ENCODE measurements around the gene ANTXR1. TPM values are rescaled to one million over a fixed set of nuclear protein-coding genes. Genes with fewer than 3 reads are reported as not detected.

ANTXR1 gene
- total RNA-seq, 4 donors from 2014 or later: 7.1 to 101 (median 15.8) TPM

DNA sequence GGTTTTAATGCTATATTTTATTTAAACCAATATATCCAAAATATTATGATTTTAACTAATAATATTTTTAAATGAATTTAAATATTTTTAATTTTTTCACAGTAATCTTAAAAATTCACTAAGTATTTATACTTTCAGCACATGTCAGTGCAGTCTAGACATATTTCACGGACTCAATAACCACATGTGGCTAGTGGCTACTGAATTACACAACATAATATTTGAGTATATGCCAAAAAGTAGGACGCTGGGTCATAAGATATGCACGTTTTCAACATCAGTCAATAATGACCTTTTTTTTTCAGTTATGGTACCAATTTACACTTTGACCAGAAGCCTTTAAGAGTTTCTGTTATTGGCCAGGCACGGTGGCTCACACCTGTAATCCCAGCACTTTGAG is 256.4 kb downstream of the ANTXR1 start:
- H3K36me3 ChIP-seq: no peaks in the 10 kb centered on the region
- no peak overlapping the region for H3K4me3 ChIP-seq
- H3K27me3 ChIP-seq: no peaks in the 10 kb centered on the region
- TF ChIP-seq POLR2AphosphoS5 (IDR thresholded peaks at IDR 0.05) (no peak), CTCF (IDR thresholded peaks at IDR 0.05) (no peak)
- in situ Hi-C loops (cut with MboI; ENCODE audit: low pct_ligation_motif_present in 1 of 4, low pct_unique_long_range_greater_than_20kb in 1 of 4, low sequenced_read_pairs in 3 of 4): no loop called here
- 57 to 70% methylated on average over 3 to 4 of the region's 4 CpGs for WGBS, 2 donors (ENCODE audit: low coverage in 1 of 2)
- H3K27ac ChIP-seq: no peak overlapping the region
- peaks cover 0 to 5% (median 0%) of the 10 kb centered on the region in 4 donors for H3K4me1 ChIP-seq
- no peaks in the 10 kb centered on the region for H3K9me3 ChIP-seq
- no peak for DNase-seq
- intact Hi-C loops (cut with DNase I; ENCODE audit: low total_unique reads): no loop called here

GRCh38 chr2:69271831-69272257 is 258.9 kb downstream of the ANTXR1 start:
- in situ Hi-C loops (cut with MboI; ENCODE audit: low pct_ligation_motif_present in 1 of 4, low pct_unique_long_range_greater_than_20kb in 1 of 4, low sequenced_read_pairs in 3 of 4) (no loop called here), intact Hi-C loops (cut with DNase I; ENCODE audit: low total_unique reads) (no loop called here)

GRCh38 chr2:69272803-69273471 is 260.0 kb downstream of the ANTXR1 start:
- 70 to 80% methylated on average over 1 to 9 of the region's 9 CpGs for whole genome bisulfite sequencing, 2 donors (ENCODE audit: low coverage in 1 of 2)
- in situ Hi-C loops (cut with MboI; ENCODE audit: low pct_ligation_motif_present in 1 of 4, low pct_unique_long_range_greater_than_20kb in 1 of 4, low sequenced_read_pairs in 3 of 4) (no loop called here), intact Hi-C loops (cut with DNase I; ENCODE audit: low total_unique reads) (no loop called here)
- DNase-seq: no peak
- Histone ChIP-seq H3K4me3 (no peak overlapping the region), H3K4me1 (peaks cover 0 to 5% (median 0%) of the 10 kb centered on the region in 4 donors), H3K27ac (no peak overlapping the region), H3K27me3 (no peaks in the 10 kb centered on the region), H3K9me3 (no peaks in the 10 kb centered on the region), H3K36me3 (no peaks in the 10 kb centered on the region)
- TF ChIP-seq POLR2A (IDR thresholded peaks at IDR 0.05): no peak
- TF ChIP-seq EP300 (IDR thresholded peaks at IDR 0.05; ENCODE audit: low read depth): no peak
- no peak for TF ChIP-seq POLR2AphosphoS5 (IDR thresholded peaks at IDR 0.05)
- TF ChIP-seq CTCF (IDR thresholded peaks at IDR 0.05): no peak

More at GRCh38 chr2:69271831-69272257, 258.9 kb downstream of the ANTXR1 start:
- Histone ChIP-seq H3K4me3 (no peak overlapping the region), H3K27ac (no peak overlapping the region), H3K4me1 (peaks cover 0 to 5% (median 0%) of the 10 kb centered on the region in 4 donors), H3K27me3 (no peaks in the 10 kb centered on the region), H3K9me3 (no peaks in the 10 kb centered on the region), H3K36me3 (no peaks in the 10 kb centered on the region)
- DNase-seq: no peak
- TF ChIP-seq POLR2AphosphoS5 (IDR thresholded peaks at IDR 0.05) (no peak), CTCF (IDR thresholded peaks at IDR 0.05) (no peak), POLR2A (IDR thresholded peaks at IDR 0.05) (no peak), EP300 (IDR thresholded peaks at IDR 0.05; ENCODE audit: low read depth) (no peak)
- WGBS, 2 donors (ENCODE audit: low coverage in 1 of 2): 40 to 60% methylated on average over 3 of the region's 3 CpGs

DNA sequence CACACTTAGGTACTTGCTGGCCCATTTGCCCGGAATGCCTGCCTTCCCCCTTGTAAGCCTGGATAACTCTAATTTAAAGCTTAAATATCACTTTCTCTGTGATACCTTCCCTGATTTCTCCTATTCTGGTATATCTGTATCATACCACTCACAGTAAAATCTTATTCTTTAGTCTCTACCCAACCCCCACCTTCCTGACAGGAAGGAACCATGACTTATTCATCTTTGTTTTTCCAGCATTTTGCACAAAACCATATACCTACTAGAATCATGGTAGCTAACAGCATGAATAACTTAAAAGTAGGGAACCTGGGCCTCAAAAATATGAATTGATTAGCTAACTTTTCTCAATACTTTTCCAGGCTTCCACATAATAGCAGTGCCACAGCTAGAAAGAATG is 262.5 kb downstream of the ANTXR1 start:
- DNase-seq: no peak
- no peaks in the 10 kb centered on the region for H3K27me3 ChIP-seq
- no peaks in the 10 kb centered on the region for H3K9me3 ChIP-seq
- no peaks in the 10 kb centered on the region for H3K36me3 ChIP-seq
- no peak overlapping the region for H3K27ac ChIP-seq
- 83 to 88% methylated on average over 1 of the region's 1 CpG for WGBS, 2 donors (ENCODE audit: low coverage in 1 of 2)
- no peak for TF ChIP-seq POLR2AphosphoS5 (IDR thresholded peaks at IDR 0.05)
- no peak for TF ChIP-seq EP300 (IDR thresholded peaks at IDR 0.05; ENCODE audit: low read depth)
- no peak for TF ChIP-seq POLR2A (IDR thresholded peaks at IDR 0.05)
- no peak for TF ChIP-seq CTCF (IDR thresholded peaks at IDR 0.05)
- in situ Hi-C loops (cut with MboI; ENCODE audit: low pct_ligation_motif_present in 1 of 4, low pct_unique_long_range_greater_than_20kb in 1 of 4, low sequenced_read_pairs in 3 of 4) (no loop called here), intact Hi-C loops (cut with DNase I; ENCODE audit: low total_unique reads) (no loop called here)
- no peak overlapping the region for H3K4me3 ChIP-seq
- peaks cover 0 to 5% (median 0%) of the 10 kb centered on the region in 4 donors for H3K4me1 ChIP-seq
